ENCODE results near the gene SP7. TPM values are rescaled to one million over a fixed set of nuclear protein-coding genes. Genes with fewer than 3 reads are reported as not detected.

The SP7 gene
- total RNA-seq, 1 experiment from 2014 or later: not detected

DNA sequence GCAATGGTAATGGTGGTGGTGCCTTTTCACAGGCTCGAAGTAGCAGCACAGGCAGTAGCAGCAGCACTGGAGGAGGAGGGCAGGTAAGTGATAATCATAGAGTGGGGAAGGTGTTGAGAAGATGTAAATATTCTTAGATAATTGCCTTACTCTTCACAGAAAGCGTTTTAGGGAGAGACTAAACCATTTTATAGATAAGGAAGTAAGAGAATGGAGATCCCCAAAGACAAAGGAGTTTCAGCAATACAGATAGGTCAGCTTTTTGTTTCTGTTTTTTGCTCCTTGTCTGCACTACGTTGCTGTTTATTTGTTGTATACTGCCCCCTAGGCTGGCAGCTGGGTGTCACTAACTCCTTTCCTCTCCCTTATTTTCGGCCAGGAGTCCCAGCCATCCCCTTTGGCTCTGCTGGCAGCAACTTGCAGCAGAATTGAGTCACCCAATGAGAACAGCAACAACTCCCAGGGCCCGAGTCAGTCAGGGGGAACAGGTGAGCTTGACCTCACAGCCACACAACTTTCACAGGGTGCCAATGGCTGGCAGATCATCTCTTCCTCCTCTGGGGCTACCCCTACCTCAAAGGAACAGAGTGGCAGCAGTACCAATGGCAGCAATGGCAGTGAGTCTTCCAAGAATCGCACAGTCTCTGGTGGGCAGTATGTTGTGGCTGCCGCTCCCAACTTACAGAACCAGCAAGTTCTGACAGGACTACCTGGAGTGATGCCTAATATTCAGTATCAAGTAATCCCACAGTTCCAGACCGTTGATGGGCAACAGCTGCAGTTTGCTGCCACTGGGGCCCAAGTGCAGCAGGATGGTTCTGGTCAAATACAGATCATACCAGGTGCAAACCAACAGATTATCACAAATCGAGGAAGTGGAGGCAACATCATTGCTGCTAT, 45.8 kb upstream of the SP7 start:
- peak overlapping the region; percentile 41 for H3K4me2 ChIP-seq (ENCODE audit: insufficient read depth, insufficient read length, low read length)
- H2BK120ac ChIP-seq (ENCODE audit: low read depth, low read length, poor library complexity, severe bottlenecking): no peak overlapping the region
- peak; percentile 72 for DNase-seq
- H3K79me1 ChIP-seq (ENCODE audit: insufficient read depth, low read depth, low read length, poor library complexity, severe bottlenecking): peaks cover 12% of the 10 kb centered on the region
- peak overlapping the region; percentile 0 for H3K27ac ChIP-seq (ENCODE audit: insufficient read length, low read depth, low read length)
- no peak overlapping the region for H3K9ac ChIP-seq (ENCODE audit: extremely low read depth, insufficient read length, low read length)
- H4K8ac ChIP-seq (replicated peaks; ENCODE audit: insufficient read length, low read depth, low read length): no peak overlapping the region
- no peak overlapping the region for H2BK12ac ChIP-seq (ENCODE audit: insufficient read length, low read depth, low read length)
- no peak overlapping the region for H3K56ac ChIP-seq (ENCODE audit: insufficient read length, low read depth, low read length)
- H2BK5ac ChIP-seq (ENCODE audit: insufficient read length, low read length): peak overlapping the region; percentile 5
- H4K91ac ChIP-seq (ENCODE audit: insufficient read length, low read depth, low read length): no peak overlapping the region
- H3K14ac ChIP-seq (ENCODE audit: insufficient read depth, low read length): no peak overlapping the region
- Mint-ChIP-seq H3K27me3 (ENCODE audit: low read depth) (no peaks in the 10 kb centered on the region), H3K9me3 (peaks cover 0 to 6% of the 10 kb centered on the region in 2 experiments; a peak in 2 of 5 replicates), H3K4me3 (peak overlapping the region; percentile 83 to 90), H3K36me3 (ENCODE audit: insufficient read depth in 1 of 3, low read depth in 3 of 3) (peaks cover 28 to 51% (median 48%) of the 10 kb centered on the region in 3 experiments), H3K4me1 (peaks cover 25 to 37% of the 10 kb centered on the region in 2 experiments), H3K27ac (peak overlapping the region; percentile 99; a peak in 5 of 7 replicates)
- no peaks in the 10 kb centered on the region for H4K20me1 ChIP-seq (ENCODE audit: control insufficient read depth, insufficient read depth, insufficient read length)
- peaks cover 3% of the 10 kb centered on the region for H3K4me1 ChIP-seq (ENCODE audit: insufficient read depth, low read length)
- H3T11ph ChIP-seq (ENCODE audit: low read length): no peak overlapping the region
- no peaks in the 10 kb centered on the region for H3K9me3 ChIP-seq (ENCODE audit: control insufficient read depth, low read depth, low read length)
- no CpG with 5 or more reads among the region's 9 CpGs for WGBS (ENCODE audit: extremely low coverage, insufficient read length, low lambda C conversion rate)
- H3K79me2 ChIP-seq (ENCODE audit: insufficient read depth, low read length): peaks cover 21% of the 10 kb centered on the region; the same call in 1 of the 2 replicates
- no peaks in the 10 kb centered on the region for H3K27me3 ChIP-seq (ENCODE audit: insufficient read depth, low read length)
- no peak overlapping the region for H3K23ac ChIP-seq (ENCODE audit: insufficient read length, low read depth, low read length)
- no peak overlapping the region for H3K4ac ChIP-seq (ENCODE audit: low read depth, low read length)
- no peak overlapping the region for H2AFZ ChIP-seq (ENCODE audit: low read length)
- no peak overlapping the region for H2AK5ac ChIP-seq (ENCODE audit: insufficient read length, low read length)
- no peak overlapping the region for H2BK20ac ChIP-seq (ENCODE audit: low read depth, low read length, poor library complexity, severe bottlenecking)
- TF ChIP-seq CTCF (conservative IDR thresholded peaks at IDR 0.05): peak; percentile 73
- no peak overlapping the region for H2BK15ac ChIP-seq (ENCODE audit: low read depth, low read length)
- H4K5ac ChIP-seq (ENCODE audit: insufficient read length, low read depth, low read length): peak overlapping the region; percentile 34
- no peak overlapping the region for H3K18ac ChIP-seq (ENCODE audit: insufficient read length, low read depth, low read length)
- peaks cover 3% of the 10 kb centered on the region for H3K23me2 ChIP-seq (ENCODE audit: insufficient read length, low read depth, low read length, poor library complexity, severe bottlenecking)
